Measurements from ENCODE around the gene AGBL1. TPM values are rescaled to one million over a fixed set of nuclear protein-coding genes. Genes with fewer than 3 reads are reported as not detected.

AGBL1 gene
- total RNA-seq, 1 donor from 2014 or later = 0.76 TPM

DNA sequence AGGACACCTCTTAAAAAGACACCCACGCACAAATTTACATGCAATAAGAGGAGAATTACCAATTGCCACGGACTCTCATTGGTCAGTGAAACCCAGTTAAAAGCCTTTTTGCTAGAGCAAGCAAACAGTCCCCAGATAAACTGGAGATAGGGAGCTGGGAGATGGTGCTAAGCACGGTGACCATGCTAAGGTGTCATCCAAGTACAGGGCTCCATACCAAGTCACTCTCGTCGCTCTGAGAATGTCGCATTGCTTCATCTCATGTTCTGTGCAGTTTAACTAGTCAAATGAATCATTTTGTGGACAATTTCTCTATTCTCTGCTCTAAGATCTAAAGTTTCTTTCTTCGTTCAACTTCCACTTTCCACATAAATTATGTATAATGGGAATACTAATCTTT is 581.9 kb downstream of the AGBL1 start:
- TF ChIP-seq, protein P1, sequence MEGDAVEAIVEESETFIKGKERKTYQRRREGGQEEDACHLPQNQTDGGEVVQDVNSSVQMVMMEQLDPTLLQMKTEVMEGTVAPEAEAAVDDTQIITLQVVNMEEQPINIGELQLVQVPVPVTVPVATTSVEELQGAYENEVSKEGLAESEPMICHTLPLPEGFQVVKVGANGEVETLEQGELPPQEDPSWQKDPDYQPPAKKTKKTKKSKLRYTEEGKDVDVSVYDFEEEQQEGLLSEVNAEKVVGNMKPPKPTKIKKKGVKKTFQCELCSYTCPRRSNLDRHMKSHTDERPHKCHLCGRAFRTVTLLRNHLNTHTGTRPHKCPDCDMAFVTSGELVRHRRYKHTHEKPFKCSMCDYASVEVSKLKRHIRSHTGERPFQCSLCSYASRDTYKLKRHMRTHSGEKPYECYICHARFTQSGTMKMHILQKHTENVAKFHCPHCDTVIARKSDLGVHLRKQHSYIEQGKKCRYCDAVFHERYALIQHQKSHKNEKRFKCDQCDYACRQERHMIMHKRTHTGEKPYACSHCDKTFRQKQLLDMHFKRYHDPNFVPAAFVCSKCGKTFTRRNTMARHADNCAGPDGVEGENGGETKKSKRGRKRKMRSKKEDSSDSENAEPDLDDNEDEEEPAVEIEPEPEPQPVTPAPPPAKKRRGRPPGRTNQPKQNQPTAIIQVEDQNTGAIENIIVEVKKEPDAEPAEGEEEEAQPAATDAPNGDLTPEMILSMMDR (IDR thresholded peaks at IDR 0.05; ENCODE audit: partially characterized antibody, unreplicated experiment) = no peak
- H3K36me3 Mint-ChIP-seq (ENCODE audit: unreplicated experiment) = no peaks in the 10 kb centered on the region
- no peak for DNase-seq
- no peak overlapping the region for H3K4me3 Mint-ChIP-seq (ENCODE audit: unreplicated experiment)
- H3K27ac Mint-ChIP-seq (ENCODE audit: unreplicated experiment) = no peak overlapping the region
- H3K4me1 Mint-ChIP-seq (ENCODE audit: low read depth, unreplicated experiment) = no peaks in the 10 kb centered on the region
- no peaks in the 10 kb centered on the region for H3K9me3 Mint-ChIP-seq (ENCODE audit: unreplicated experiment)
- H3K27me3 Mint-ChIP-seq (ENCODE audit: unreplicated experiment) = no peaks in the 10 kb centered on the region

- TF ChIP-seq, protein P1 (IDR thresholded peaks at IDR 0.05; ENCODE audit: partially characterized antibody, unreplicated experiment) = no peak
- no peak overlapping the region for H3K4me3 Mint-ChIP-seq (ENCODE audit: unreplicated experiment)
- H3K9me3 Mint-ChIP-seq (ENCODE audit: unreplicated experiment) = no peaks in the 10 kb centered on the region
- no peak for DNase-seq
- H3K36me3 Mint-ChIP-seq (ENCODE audit: unreplicated experiment) = no peaks in the 10 kb centered on the region
- no peaks in the 10 kb centered on the region for H3K4me1 Mint-ChIP-seq (ENCODE audit: low read depth, unreplicated experiment)
- no peaks in the 10 kb centered on the region for H3K27me3 Mint-ChIP-seq (ENCODE audit: unreplicated experiment)
- H3K27ac Mint-ChIP-seq (ENCODE audit: unreplicated experiment) = no peak overlapping the region
Observed at GRCh38 chr15:86663304-86663703, 583.6 kb downstream of the AGBL1 start.

GRCh38 chr15:86663979-86664378 is 584.3 kb downstream of the AGBL1 start:
- H3K4me1 Mint-ChIP-seq (ENCODE audit: low read depth, unreplicated experiment) = no peaks in the 10 kb centered on the region
- H3K4me3 Mint-ChIP-seq (ENCODE audit: unreplicated experiment) = no peak overlapping the region
- H3K27ac Mint-ChIP-seq (ENCODE audit: unreplicated experiment) = no peak overlapping the region
- H3K27me3 Mint-ChIP-seq (ENCODE audit: unreplicated experiment) = no peaks in the 10 kb centered on the region
- DNase-seq = no peak
- TF ChIP-seq, protein P1 (IDR thresholded peaks at IDR 0.05; ENCODE audit: partially characterized antibody, unreplicated experiment) = no peak
- H3K9me3 Mint-ChIP-seq (ENCODE audit: unreplicated experiment) = no peaks in the 10 kb centered on the region
- no peaks in the 10 kb centered on the region for H3K36me3 Mint-ChIP-seq (ENCODE audit: unreplicated experiment)

GRCh38 chr15:86664581-86664980 is 584.9 kb downstream of the AGBL1 start:
- no peak for DNase-seq
- Mint-ChIP-seq H3K4me1 (ENCODE audit: low read depth, unreplicated experiment) (no peaks in the 10 kb centered on the region), H3K4me3 (ENCODE audit: unreplicated experiment) (no peak overlapping the region), H3K9me3 (ENCODE audit: unreplicated experiment) (no peaks in the 10 kb centered on the region), H3K36me3 (ENCODE audit: unreplicated experiment) (no peaks in the 10 kb centered on the region), H3K27ac (ENCODE audit: unreplicated experiment) (no peak overlapping the region), H3K27me3 (ENCODE audit: unreplicated experiment) (no peaks in the 10 kb centered on the region)
- TF ChIP-seq, protein P1 (IDR thresholded peaks at IDR 0.05; ENCODE audit: partially characterized antibody, unreplicated experiment) = no peak

DNA sequence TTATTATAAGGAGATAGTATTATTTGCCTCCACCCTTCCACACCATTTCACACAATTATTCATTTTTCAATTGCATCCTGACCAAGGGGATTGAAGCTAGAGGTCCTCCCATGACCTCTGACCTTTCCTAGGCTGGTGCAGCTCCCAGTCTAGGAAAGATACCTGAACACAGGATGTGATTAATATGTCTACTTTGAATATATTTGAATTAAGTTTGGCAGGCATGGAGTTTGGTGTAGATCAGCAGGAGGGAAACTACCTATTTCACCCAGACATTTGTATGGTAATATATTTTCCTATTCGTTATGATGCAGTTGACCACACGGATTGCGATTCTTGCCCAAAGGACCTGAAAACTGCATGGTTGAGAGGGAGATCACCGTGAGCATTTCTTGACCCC is 596.3 kb downstream of the AGBL1 start:
- no peak for DNase-seq
- Mint-ChIP-seq H3K9me3 (ENCODE audit: unreplicated experiment) (peaks cover 2% of the 10 kb centered on the region), H3K27me3 (ENCODE audit: unreplicated experiment) (no peaks in the 10 kb centered on the region), H3K4me3 (ENCODE audit: unreplicated experiment) (no peak overlapping the region), H3K27ac (ENCODE audit: unreplicated experiment) (no peak overlapping the region), H3K4me1 (ENCODE audit: low read depth, unreplicated experiment) (no peaks in the 10 kb centered on the region), H3K36me3 (ENCODE audit: unreplicated experiment) (no peaks in the 10 kb centered on the region)
- TF ChIP-seq, protein P1 (IDR thresholded peaks at IDR 0.05; ENCODE audit: partially characterized antibody, unreplicated experiment) = no peak
